Jurkat, Clone E6-1 (cell line): ENCODE measurements around the gene SLC44A4.
"Not testable (repeated sequence)": the region's sequence is repeated elsewhere in the genome, so short reads cannot be mapped to it uniquely, and the experiment has no call there.

ENCODE experiments used
- DNase-seq: peaks from one replicate; pipeline ENCODE4 v3.0.0-alpha.2; 2011; ENCODE audit warnings: low read depth, low spot score
- H3K4me3 ChIP-seq: 2 replicates; pipeline ENCODE4 v1.5.1; 2011; ENCODE audit warnings: mild to moderate bottlenecking, low read length, control low read depth, moderate library complexity

Gene SLC44A4

GRCh38 chr6:31884528-31885035 lies 5.8 kb upstream of the SLC44A4 start:
- no peak for DNase-seq
- H3K4me3 ChIP-seq = no peak overlapping the region

- no peak overlapping the region for H3K4me3 ChIP-seq
- no peak for DNase-seq
Measured at GRCh38 chr6:31883676-31884075, 4.9 kb upstream of the SLC44A4 start.

- no peak overlapping the region for H3K4me3 ChIP-seq
- DNase-seq = no peak
Measured at GRCh38 chr6:31882344-31882743, 3.5 kb upstream of the SLC44A4 start.

- no peak overlapping the region for H3K4me3 ChIP-seq
- DNase-seq = no peak
Measured at GRCh38 chr6:31881136-31881859, 2.5 kb upstream of the SLC44A4 start.

- H3K4me3 ChIP-seq = no peak overlapping the region
- DNase-seq = no peak
Measured at GRCh38 chr6:31880616-31881015, 1.8 kb upstream of the SLC44A4 start.

- DNase-seq = no peak
- no peak overlapping the region for H3K4me3 ChIP-seq
Measured at GRCh38 chr6:31879901-31880300, 1.1 kb upstream of the SLC44A4 start.

- H3K4me3 ChIP-seq = no peak overlapping the region
- DNase-seq = no peak
Measured at GRCh38 chr6:31879143-31879542, 346 bp upstream of the SLC44A4 start.

- no peak for DNase-seq
- H3K4me3 ChIP-seq = no peak overlapping the region
Measured at GRCh38 chr6:31878222-31878621, 575 bp downstream of the SLC44A4 start.

- H3K4me3 ChIP-seq = no peak overlapping the region
- no peak for DNase-seq
Measured at GRCh38 chr6:31877651-31878161, 1.1 kb downstream of the SLC44A4 start.

GRCh38 chr6:31877125-31877650 lies 1.6 kb downstream of the SLC44A4 start:
- DNase-seq = no peak
- H3K4me3 ChIP-seq = no peak overlapping the region

- DNase-seq = no peak
Measured at GRCh38 chr6:31876357-31876756, 2.4 kb downstream of the SLC44A4 start.

GRCh38 chr6:31875877-31876276 lies 2.9 kb downstream of the SLC44A4 start:
- H3K4me3 ChIP-seq = no peak overlapping the region
- no peak for DNase-seq

More at GRCh38 chr6:31876357-31876756, 2.4 kb downstream of the SLC44A4 start:
- H3K4me3 ChIP-seq = no peak overlapping the region

- no peak overlapping the region for H3K4me3 ChIP-seq
- DNase-seq = no peak
Measured at GRCh38 chr6:31874836-31875572, 3.8 kb downstream of the SLC44A4 start.

GRCh38 chr6:31874084-31874670 lies 4.6 kb downstream of the SLC44A4 start:
- H3K4me3 ChIP-seq = no peak overlapping the region
- DNase-seq = no peak

- DNase-seq = no peak
- no peak overlapping the region for H3K4me3 ChIP-seq
Measured at GRCh38 chr6:31871046-31871659, 7.6 kb downstream of the SLC44A4 start.

- H3K4me3 ChIP-seq = no peak overlapping the region
- no peak for DNase-seq
Measured at GRCh38 chr6:31870385-31870921, 8.3 kb downstream of the SLC44A4 start.

GRCh38 chr6:31869343-31869742 lies 9.5 kb downstream of the SLC44A4 start:
- H3K4me3 ChIP-seq = no peak overlapping the region
- no peak for DNase-seq

- not testable (repeated sequence) for DNase-seq, H3K4me3 ChIP-seq
Measured at GRCh38 chr6:31868658-31868971, 10.2 kb downstream of the SLC44A4 start.
